ENCODE measurements around the gene TWNK. TPM values are rescaled to one million over a fixed set of nuclear protein-coding genes. Genes with fewer than 3 reads are reported as not detected.

Gene TWNK
- total and polyA plus RNA-seq, 9 of the 15 experiments (the other 6 are each of a cell fraction or from before 2014, with no cell fraction given), result 11.6 to 34.7 (median 17.4) TPM

DNA sequence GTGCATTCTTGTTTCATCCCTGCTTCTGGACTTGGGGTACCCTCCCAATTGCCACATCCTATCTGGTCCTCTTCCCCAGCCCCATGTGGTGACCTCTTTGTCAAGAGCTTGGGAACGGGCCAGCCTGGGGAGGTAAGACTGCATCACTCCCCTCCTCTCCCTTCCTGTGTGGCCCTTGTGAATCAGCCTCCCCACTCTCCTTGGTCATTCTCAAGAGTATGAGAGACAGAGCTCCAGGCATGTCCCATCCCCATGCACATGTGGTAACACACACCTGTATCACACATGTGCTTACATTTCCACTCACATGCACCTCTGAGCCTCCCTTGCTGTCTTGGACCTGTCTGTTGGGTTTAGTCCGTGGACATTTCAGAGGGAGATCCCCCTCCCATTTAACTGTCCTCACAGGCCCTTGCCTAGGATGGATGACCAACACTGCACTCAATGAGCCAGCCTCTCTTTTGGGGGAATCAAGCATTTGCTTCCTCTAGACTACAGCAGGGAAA is 2.6 kb upstream of the TWNK start (continued):
- TF ChIP-seq SOX6 (IDR thresholded peaks at IDR 0.05), result no peak
- TF ChIP-seq, protein P1, sequence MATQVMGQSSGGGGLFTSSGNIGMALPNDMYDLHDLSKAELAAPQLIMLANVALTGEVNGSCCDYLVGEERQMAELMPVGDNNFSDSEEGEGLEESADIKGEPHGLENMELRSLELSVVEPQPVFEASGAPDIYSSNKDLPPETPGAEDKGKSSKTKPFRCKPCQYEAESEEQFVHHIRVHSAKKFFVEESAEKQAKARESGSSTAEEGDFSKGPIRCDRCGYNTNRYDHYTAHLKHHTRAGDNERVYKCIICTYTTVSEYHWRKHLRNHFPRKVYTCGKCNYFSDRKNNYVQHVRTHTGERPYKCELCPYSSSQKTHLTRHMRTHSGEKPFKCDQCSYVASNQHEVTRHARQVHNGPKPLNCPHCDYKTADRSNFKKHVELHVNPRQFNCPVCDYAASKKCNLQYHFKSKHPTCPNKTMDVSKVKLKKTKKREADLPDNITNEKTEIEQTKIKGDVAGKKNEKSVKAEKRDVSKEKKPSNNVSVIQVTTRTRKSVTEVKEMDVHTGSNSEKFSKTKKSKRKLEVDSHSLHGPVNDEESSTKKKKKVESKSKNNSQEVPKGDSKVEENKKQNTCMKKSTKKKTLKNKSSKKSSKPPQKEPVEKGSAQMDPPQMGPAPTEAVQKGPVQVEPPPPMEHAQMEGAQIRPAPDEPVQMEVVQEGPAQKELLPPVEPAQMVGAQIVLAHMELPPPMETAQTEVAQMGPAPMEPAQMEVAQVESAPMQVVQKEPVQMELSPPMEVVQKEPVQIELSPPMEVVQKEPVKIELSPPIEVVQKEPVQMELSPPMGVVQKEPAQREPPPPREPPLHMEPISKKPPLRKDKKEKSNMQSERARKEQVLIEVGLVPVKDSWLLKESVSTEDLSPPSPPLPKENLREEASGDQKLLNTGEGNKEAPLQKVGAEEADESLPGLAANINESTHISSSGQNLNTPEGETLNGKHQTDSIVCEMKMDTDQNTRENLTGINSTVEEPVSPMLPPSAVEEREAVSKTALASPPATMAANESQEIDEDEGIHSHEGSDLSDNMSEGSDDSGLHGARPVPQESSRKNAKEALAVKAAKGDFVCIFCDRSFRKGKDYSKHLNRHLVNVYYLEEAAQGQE (IDR thresholded peaks at IDR 0.05; ENCODE audit: borderline replicate concordance), result no peak
- TF ChIP-seq, protein P1 (CRISPR knock-in tag; IDR thresholded peaks at IDR 0.05; ENCODE audit: low read depth), result no peak
- no peak for TF ChIP-seq ZNF324 (CRISPR knock-in tag; IDR thresholded peaks at IDR 0.05)
- no peak for TF ChIP-seq ZNF224 (CRISPR knock-in tag; IDR thresholded peaks at IDR 0.05)
- no peak for TF ChIP-seq LARP7 (IDR thresholded peaks at IDR 0.05)
- no peak for TF ChIP-seq NONO (IDR thresholded peaks at IDR 0.05; ENCODE audit: low read depth in 2 of 2, low read length in 1 of 2)
- TF ChIP-seq E2F3 (CRISPR knock-in tag; IDR thresholded peaks at IDR 0.05), result no peak
- no peak for TF ChIP-seq NFIX (CRISPR knock-in tag; IDR thresholded peaks at IDR 0.05; ENCODE audit: low read depth)
- no peak for TF ChIP-seq SUPT5H (IDR thresholded peaks at IDR 0.05)

Measured in K562 (cell line).